D721Med (cell line): ENCODE results near the gene DOCK3.

Experiments used
- DNase-seq: peaks from one replicate; pipeline ENCODE4 v3.0.0; 2011; ENCODE audit warnings: low spot score; ENCODE audit not compliant: insufficient read length
- FAIRE-seq: peaks from 2 replicates; lab custom pipeline; 2011; peaks lifted over from hg19 to GRCh38; lab: Jason Lieb, UNC
- CTCF ChIP-seq: IDR thresholded peaks from 2 replicates; pipeline ENCODE4 v1.5.1; 2012; ENCODE audit warnings: mild to moderate bottlenecking, control low read depth; ENCODE audit not compliant: insufficient read depth; ENCODE audit errors: missing control alignments

DOCK3 gene

DNA sequence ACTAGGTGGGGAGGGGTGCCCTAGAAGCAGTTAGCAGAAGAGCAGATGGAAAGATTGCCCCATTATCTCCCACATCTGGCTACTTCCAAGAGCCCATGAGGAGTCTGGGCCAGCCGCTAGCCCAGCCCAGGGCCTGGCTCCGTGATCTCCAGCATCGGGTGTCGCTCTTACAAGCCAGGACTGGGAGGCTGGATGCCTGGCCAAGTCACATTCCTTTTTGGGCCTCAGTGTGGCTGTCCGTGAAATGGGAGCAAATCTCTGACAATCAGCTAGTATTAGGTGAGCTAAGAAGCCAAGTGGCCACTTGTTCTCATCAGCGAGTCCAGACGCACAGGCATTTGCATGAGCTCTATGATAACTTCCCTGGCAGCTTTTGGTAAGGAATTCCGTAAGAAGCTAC lies 23.3 kb upstream of the DOCK3 start:
- no peak for TF ChIP-seq CTCF
- DNase-seq (no peak), FAIRE-seq (no peak)

GRCh38 chr3:50651920-50652529 lies 22.7 kb upstream of the DOCK3 start:
- no peak for TF ChIP-seq CTCF
- DNase-seq (no peak), FAIRE-seq (no peak)

- no peak for DNase-seq
- TF ChIP-seq CTCF, result peak; percentile 41
- FAIRE-seq, result no peak
Measured at GRCh38 chr3:50652709-50653108, 22.0 kb upstream of the DOCK3 start.

- no peak for TF ChIP-seq CTCF
- no peak for FAIRE-seq
- DNase-seq, result no peak
Measured at GRCh38 chr3:50653937-50654595, 20.7 kb upstream of the DOCK3 start.

- FAIRE-seq (no peak), DNase-seq (no peak)
- TF ChIP-seq CTCF, result no peak
Measured at GRCh38 chr3:50655009-50655830, 19.5 kb upstream of the DOCK3 start.

GRCh38 chr3:50656417-50657195 lies 18.1 kb upstream of the DOCK3 start:
- no peak for DNase-seq
- no peak for TF ChIP-seq CTCF
- no peak for FAIRE-seq
